22Rv1 (cell line): Measurements from ENCODE around the gene GARNL3.

Experiments
- H3K27ac ChIP-seq: fragments of 450-650 bp; 2 replicates; pipeline ENCODE4 v1.5.1; 2017
- CTCF ChIP-seq: fragments of 450-650 bp; IDR thresholded peaks from 2 replicates; pipeline ENCODE4 v1.5.1; 2017; ENCODE audit warnings: mild to moderate bottlenecking
- ZFX ChIP-seq: fragments of 450-650 bp; IDR thresholded peaks from 2 replicates; pipeline ENCODE4 v1.6.1; 2017; ENCODE audit warnings: antibody characterized with exemption, borderline replicate concordance

Gene GARNL3

GRCh38 chr9:127313042-127313560 is 48.5 kb downstream of the GARNL3 start:
- no peak overlapping the region for H3K27ac ChIP-seq
- TF ChIP-seq ZFX (no peak), CTCF (no peak)

GRCh38 chr9:127314911-127315310 is 50.3 kb downstream of the GARNL3 start:
- TF ChIP-seq CTCF: no peak
- no peak overlapping the region for H3K27ac ChIP-seq

- no peak for TF ChIP-seq CTCF
- no peak for TF ChIP-seq ZFX
- H3K27ac ChIP-seq: no peak overlapping the region
Observed at GRCh38 chr9:127316586-127317323, 52.2 kb downstream of the GARNL3 start.

GRCh38 chr9:127318651-127319167 is 54.1 kb downstream of the GARNL3 start:
- TF ChIP-seq CTCF: no peak

GRCh38 chr9:127319366-127320114 is 55.0 kb downstream of the GARNL3 start:
- TF ChIP-seq ZFX (no peak), CTCF (no peak)
- H3K27ac ChIP-seq: no peak overlapping the region

More at GRCh38 chr9:127318651-127319167, 54.1 kb downstream of the GARNL3 start:
- H3K27ac ChIP-seq: no peak overlapping the region

- TF ChIP-seq ZFX (no peak), CTCF (no peak)
- no peak overlapping the region for H3K27ac ChIP-seq
Observed at GRCh38 chr9:127320115-127320378, 55.5 kb downstream of the GARNL3 start.

- H3K27ac ChIP-seq: no peak overlapping the region
- no peak for TF ChIP-seq CTCF
- no peak for TF ChIP-seq ZFX
Observed at GRCh38 chr9:127323393-127323792, 58.8 kb downstream of the GARNL3 start.
